ENCODE data around the gene GDF7. TPM values are rescaled to one million over a fixed set of nuclear protein-coding genes. Genes with fewer than 3 reads are reported as not detected.

The GDF7 gene
- total RNA-seq, 1 donor from 2014 or later: 0.52 TPM

DNA sequence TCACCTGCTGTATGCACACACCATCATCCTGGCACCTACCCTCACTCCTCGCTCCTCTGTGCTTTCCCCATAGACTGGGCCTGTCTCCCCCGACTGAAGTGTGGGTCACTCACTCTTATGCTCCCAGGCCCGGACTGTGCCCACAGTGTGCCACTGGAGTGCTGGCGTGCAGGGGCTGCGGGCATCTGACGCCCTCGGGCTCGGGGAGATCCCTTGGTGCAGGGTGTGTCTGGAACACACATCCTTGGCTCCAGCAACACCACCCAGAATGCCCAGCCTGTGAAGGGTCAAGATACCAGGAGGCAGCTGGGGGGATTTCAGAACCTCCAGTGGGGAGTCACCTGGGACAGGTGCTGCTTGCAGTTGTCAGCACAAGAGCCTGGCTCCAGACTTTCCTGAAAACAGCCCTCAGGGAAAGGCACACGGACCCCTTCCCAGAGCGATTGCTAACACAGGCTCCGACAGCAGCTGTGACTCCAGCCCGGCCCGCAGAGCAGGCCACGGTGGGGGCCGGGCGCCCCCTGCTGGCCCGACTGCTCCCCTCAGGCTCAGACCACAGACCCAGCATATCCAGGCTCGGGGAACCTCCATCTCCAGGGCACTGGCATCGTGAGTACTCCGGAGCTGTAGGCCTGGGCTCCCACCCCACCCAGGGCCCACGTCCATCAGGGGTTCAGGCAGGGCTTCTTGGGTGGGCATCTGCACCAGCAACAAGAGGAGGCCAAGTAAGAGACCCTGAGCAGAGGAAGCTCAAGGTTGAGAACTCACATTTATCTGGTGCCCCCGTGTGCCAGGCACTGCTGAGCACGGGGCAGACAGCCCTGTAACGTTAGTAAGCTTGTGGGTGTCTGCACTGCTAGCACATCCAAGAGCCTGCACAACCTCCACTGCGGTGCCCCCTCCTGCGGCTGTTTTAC, 24.6 kb upstream of the GDF7 start:
- no peak overlapping the region for H3K27ac ChIP-seq (ENCODE audit: low read depth, low read length)
- no peak overlapping the region for H3K4me3 ChIP-seq (ENCODE audit: low read length in 3 of 3)
- H3K4me1 ChIP-seq (ENCODE audit: control insufficient read depth in 3 of 3, insufficient read depth in 3 of 3, low read length in 3 of 3): peaks cover 7 to 22% (median 14%) of the 10 kb centered on the region in 3 donors
- H3K27me3 ChIP-seq (ENCODE audit: control insufficient read depth in 3 of 3, insufficient read depth in 3 of 3, low read length in 3 of 3): no peaks in the 10 kb centered on the region
- H3K9me3 ChIP-seq (ENCODE audit: control insufficient read depth in 3 of 3, low read length in 3 of 3): no peaks in the 10 kb centered on the region
- H3K36me3 ChIP-seq (ENCODE audit: control insufficient read depth in 3 of 3, insufficient read depth in 3 of 3, low read length in 3 of 3): peaks cover 41 to 43% (median 42%) of the 10 kb centered on the region in 3 donors
- H3K9ac ChIP-seq (ENCODE audit: low read depth in 1 of 3, low read length in 3 of 3): peak overlapping the region in 1 of 3 donors; percentile 69

DNA sequence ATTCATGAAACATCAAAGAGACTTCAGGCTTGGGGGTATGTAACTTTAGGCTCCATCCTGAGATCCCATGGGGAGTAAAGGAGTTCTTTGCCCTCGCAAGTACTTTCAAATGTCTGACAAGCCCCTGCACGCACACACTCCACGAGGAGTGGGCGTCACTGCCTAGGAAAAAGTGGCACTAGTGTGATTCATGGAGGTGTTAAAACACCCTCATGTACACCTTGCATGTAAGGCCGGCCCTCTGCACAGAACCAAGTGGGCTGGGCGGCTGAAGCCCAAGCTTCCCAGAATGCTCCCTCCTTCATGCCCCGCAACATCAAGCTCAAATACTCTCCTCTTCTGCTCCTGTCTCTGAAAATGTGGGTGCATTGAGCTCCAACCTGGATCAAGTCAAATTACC, 23.9 kb upstream of the GDF7 start:
- H3K4me3 ChIP-seq (ENCODE audit: low read length in 3 of 3): no peak overlapping the region
- no peaks in the 10 kb centered on the region for H3K27me3 ChIP-seq (ENCODE audit: control insufficient read depth in 3 of 3, insufficient read depth in 3 of 3, low read length in 3 of 3)
- peaks cover 37 to 41% (median 40%) of the 10 kb centered on the region in 3 donors for H3K36me3 ChIP-seq (ENCODE audit: control insufficient read depth in 3 of 3, insufficient read depth in 3 of 3, low read length in 3 of 3)
- no peak overlapping the region for H3K27ac ChIP-seq (ENCODE audit: low read depth, low read length)
- H3K9ac ChIP-seq (ENCODE audit: low read depth in 1 of 3, low read length in 3 of 3): no peak overlapping the region
- H3K9me3 ChIP-seq (ENCODE audit: control insufficient read depth in 3 of 3, low read length in 3 of 3): no peaks in the 10 kb centered on the region
- H3K4me1 ChIP-seq (ENCODE audit: control insufficient read depth in 3 of 3, insufficient read depth in 3 of 3, low read length in 3 of 3): peaks cover 7 to 22% (median 14%) of the 10 kb centered on the region in 3 donors

DNA sequence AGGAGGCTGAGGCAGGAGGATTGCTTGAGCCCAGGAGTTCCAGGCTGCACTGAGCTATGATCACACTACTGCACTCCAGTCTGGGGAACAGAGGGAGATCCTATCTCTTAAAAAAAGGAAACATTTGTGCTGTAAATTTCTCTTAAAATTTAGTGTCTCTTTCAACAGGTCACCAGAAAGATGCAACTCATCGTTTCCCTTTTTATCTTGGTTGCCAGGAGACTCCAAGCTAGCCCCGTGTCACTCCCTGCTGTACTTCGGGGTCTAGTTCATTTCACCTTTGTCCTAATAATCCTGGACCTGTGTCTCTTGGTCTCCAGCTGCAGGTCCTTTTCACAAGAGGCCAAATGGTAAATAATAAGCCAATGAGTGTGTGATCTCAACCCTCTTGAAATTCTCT, 23.1 kb upstream of the GDF7 start:
- peaks cover 35 to 36% (median 35%) of the 10 kb centered on the region in 3 donors for H3K36me3 ChIP-seq (ENCODE audit: control insufficient read depth in 3 of 3, insufficient read depth in 3 of 3, low read length in 3 of 3)
- no peak overlapping the region for H3K27ac ChIP-seq (ENCODE audit: low read depth, low read length)
- H3K4me1 ChIP-seq (ENCODE audit: control insufficient read depth in 3 of 3, insufficient read depth in 3 of 3, low read length in 3 of 3): peaks cover 10 to 22% (median 16%) of the 10 kb centered on the region in 3 donors
- no peaks in the 10 kb centered on the region for H3K27me3 ChIP-seq (ENCODE audit: control insufficient read depth in 3 of 3, insufficient read depth in 3 of 3, low read length in 3 of 3)
- no peak overlapping the region for H3K4me3 ChIP-seq (ENCODE audit: low read length in 3 of 3)
- H3K9ac ChIP-seq (ENCODE audit: low read depth in 1 of 3, low read length in 3 of 3): no peak overlapping the region
- H3K9me3 ChIP-seq (ENCODE audit: control insufficient read depth in 3 of 3, low read length in 3 of 3): no peaks in the 10 kb centered on the region

DNA sequence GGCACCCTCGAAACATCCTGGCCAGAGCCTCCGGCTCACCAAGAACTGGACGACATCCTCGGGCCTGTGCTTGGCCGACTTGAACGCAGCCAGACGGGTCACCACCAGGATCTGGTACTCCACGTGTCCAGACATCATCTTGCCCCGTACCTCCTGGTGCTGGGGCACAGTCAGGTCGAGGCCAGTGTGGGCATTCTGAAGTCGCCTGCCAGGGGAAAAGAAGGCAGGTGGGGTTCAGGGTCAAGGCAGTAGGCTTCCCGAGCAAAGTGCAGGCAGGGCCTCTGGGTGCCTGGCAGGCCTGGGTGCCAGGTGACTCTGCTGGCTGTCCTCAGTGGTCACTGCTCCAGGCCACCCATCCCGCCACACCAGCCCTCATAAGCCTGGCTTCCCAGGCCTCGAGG, 21.6 kb upstream of the GDF7 start:
- no peak overlapping the region for H3K27ac ChIP-seq (ENCODE audit: low read depth, low read length)

DNA sequence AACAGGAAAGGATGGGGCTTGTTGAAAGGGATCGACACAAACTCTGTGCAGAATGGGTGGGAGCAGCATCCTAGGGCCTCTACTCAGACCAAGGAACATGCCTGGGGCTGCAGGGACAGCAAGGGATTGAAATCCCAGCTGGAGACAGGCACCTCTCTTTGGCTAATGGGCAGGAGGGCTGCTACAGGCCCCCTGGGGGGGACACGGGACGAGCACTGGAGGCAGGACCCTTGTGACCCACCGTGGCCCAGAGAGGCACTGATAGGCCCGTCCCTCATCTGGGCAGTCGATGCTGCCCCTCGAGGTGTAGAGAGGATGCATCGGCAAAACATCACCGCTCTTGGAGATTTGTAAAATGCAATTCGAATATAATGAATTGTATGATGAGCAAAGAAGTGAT, 21.2 kb upstream of the GDF7 start:
- no peak overlapping the region for H3K9ac ChIP-seq (ENCODE audit: low read depth in 1 of 3, low read length in 3 of 3)
- H3K27me3 ChIP-seq (ENCODE audit: control insufficient read depth in 3 of 3, insufficient read depth in 3 of 3, low read length in 3 of 3): no peaks in the 10 kb centered on the region
- H3K4me3 ChIP-seq (ENCODE audit: low read length in 3 of 3): no peak overlapping the region
- H3K4me1 ChIP-seq (ENCODE audit: control insufficient read depth in 3 of 3, insufficient read depth in 3 of 3, low read length in 3 of 3): peaks cover 21 to 34% (median 31%) of the 10 kb centered on the region in 3 donors
- no peaks in the 10 kb centered on the region for H3K9me3 ChIP-seq (ENCODE audit: control insufficient read depth in 3 of 3, low read length in 3 of 3)
- H3K36me3 ChIP-seq (ENCODE audit: control insufficient read depth in 3 of 3, insufficient read depth in 3 of 3, low read length in 3 of 3): peaks cover 23 to 30% (median 30%) of the 10 kb centered on the region in 3 donors
- no peak overlapping the region for H3K27ac ChIP-seq (ENCODE audit: low read depth, low read length)

More for the DNA sequence above, 21.6 kb upstream of the GDF7 start:
- Histone ChIP-seq H3K36me3 (ENCODE audit: control insufficient read depth in 3 of 3, insufficient read depth in 3 of 3, low read length in 3 of 3) (peaks cover 27 to 34% (median 34%) of the 10 kb centered on the region in 3 donors), H3K9me3 (ENCODE audit: control insufficient read depth in 3 of 3, low read length in 3 of 3) (no peaks in the 10 kb centered on the region), H3K4me3 (ENCODE audit: low read length in 3 of 3) (no peak overlapping the region), H3K9ac (ENCODE audit: low read depth in 1 of 3, low read length in 3 of 3) (no peak overlapping the region), H3K4me1 (ENCODE audit: control insufficient read depth in 3 of 3, insufficient read depth in 3 of 3, low read length in 3 of 3) (peaks cover 19 to 33% (median 27%) of the 10 kb centered on the region in 3 donors), H3K27me3 (ENCODE audit: control insufficient read depth in 3 of 3, insufficient read depth in 3 of 3, low read length in 3 of 3) (no peaks in the 10 kb centered on the region)

DNA sequence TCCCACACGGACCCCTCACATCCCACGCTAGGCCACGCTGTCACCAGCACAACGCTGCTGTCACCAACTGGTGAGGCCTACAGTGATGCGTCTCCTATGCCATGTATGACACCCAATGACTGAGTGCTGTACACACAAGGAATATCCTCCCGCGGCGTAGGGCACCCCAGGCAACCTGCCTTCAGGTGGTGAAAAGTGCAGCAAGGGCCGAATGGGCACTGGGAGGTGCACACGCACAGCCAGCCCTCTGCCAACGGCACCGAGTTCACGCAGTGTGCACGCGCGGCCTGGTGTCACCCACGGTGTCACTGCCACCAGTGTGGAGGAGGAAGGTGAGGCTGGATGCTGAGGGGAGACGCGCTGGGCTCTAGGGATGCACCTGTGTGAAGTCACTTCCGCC, 20.5 kb upstream of the GDF7 start:
- Histone ChIP-seq H3K36me3 (ENCODE audit: control insufficient read depth in 3 of 3, insufficient read depth in 3 of 3, low read length in 3 of 3) (peaks cover 23 to 28% (median 27%) of the 10 kb centered on the region in 3 donors), H3K27me3 (ENCODE audit: control insufficient read depth in 3 of 3, insufficient read depth in 3 of 3, low read length in 3 of 3) (no peaks in the 10 kb centered on the region), H3K4me3 (ENCODE audit: low read length in 3 of 3) (no peak overlapping the region), H3K9me3 (ENCODE audit: control insufficient read depth in 3 of 3, low read length in 3 of 3) (no peaks in the 10 kb centered on the region), H3K4me1 (ENCODE audit: control insufficient read depth in 3 of 3, insufficient read depth in 3 of 3, low read length in 3 of 3) (peaks cover 24 to 31% (median 28%) of the 10 kb centered on the region in 3 donors), H3K9ac (ENCODE audit: low read depth in 1 of 3, low read length in 3 of 3) (peak overlapping the region in 1 of 3 donors; percentile 3), H3K27ac (ENCODE audit: low read depth, low read length) (no peak overlapping the region)

DNA sequence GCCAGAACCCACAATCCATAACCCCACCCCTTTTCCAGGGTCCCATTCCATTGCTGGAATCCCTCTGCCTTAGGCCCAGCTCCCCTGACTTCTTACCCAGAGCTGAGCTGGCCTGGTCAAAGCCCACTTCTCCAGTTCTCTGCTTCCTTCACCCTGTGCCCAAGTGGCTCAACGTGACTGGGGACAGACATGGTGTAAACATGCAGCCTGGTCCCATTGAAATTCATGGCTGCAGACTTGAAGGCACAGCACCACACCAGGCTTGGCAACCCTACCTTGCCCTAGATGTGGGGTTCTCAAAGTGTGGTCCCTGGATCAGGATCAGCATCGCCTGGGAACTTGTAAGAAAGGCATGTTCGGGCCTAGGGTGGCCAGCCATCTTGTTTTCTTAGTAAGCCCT, 19.7 kb upstream of the GDF7 start:
- Histone ChIP-seq H3K27ac (ENCODE audit: low read depth, low read length) (no peak overlapping the region), H3K9ac (ENCODE audit: low read depth in 1 of 3, low read length in 3 of 3) (no peak overlapping the region), H3K4me1 (ENCODE audit: control insufficient read depth in 3 of 3, insufficient read depth in 3 of 3, low read length in 3 of 3) (peaks cover 21 to 28% (median 23%) of the 10 kb centered on the region in 3 donors), H3K27me3 (ENCODE audit: control insufficient read depth in 3 of 3, insufficient read depth in 3 of 3, low read length in 3 of 3) (no peaks in the 10 kb centered on the region), H3K4me3 (ENCODE audit: low read length in 3 of 3) (no peak overlapping the region), H3K36me3 (ENCODE audit: control insufficient read depth in 3 of 3, insufficient read depth in 3 of 3, low read length in 3 of 3) (peaks cover 21 to 28% (median 23%) of the 10 kb centered on the region in 3 donors), H3K9me3 (ENCODE audit: control insufficient read depth in 3 of 3, low read length in 3 of 3) (no peaks in the 10 kb centered on the region)

DNA sequence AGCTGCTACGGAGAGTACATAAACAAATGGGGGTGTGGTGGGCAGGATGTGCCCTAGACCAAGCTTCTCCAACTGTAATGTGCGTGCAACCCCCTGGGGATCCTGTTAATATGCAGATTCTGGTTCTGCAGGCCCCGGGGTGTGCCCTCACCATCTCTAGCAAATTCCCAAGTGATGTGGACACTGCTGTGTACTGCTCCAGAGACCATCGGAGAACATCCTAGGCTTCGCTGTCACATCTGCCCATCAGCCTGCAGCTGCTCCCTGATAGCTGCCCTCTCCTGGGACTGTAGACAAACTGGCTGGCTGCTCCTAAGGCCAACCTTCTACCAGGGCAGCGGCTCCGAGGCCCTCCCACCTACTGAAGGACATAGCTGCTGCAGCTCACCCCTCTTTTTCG, 19.2 kb upstream of the GDF7 start:
- Histone ChIP-seq H3K4me3 (ENCODE audit: low read length in 3 of 3) (no peak overlapping the region), H3K4me1 (ENCODE audit: control insufficient read depth in 3 of 3, insufficient read depth in 3 of 3, low read length in 3 of 3) (peaks cover 20 to 23% (median 22%) of the 10 kb centered on the region in 3 donors), H3K9me3 (ENCODE audit: control insufficient read depth in 3 of 3, low read length in 3 of 3) (no peaks in the 10 kb centered on the region), H3K9ac (ENCODE audit: low read depth in 1 of 3, low read length in 3 of 3) (peak overlapping the region in 1 of 3 donors; percentile 40), H3K36me3 (ENCODE audit: control insufficient read depth in 3 of 3, insufficient read depth in 3 of 3, low read length in 3 of 3) (peaks cover 20 to 26% (median 23%) of the 10 kb centered on the region in 3 donors), H3K27ac (ENCODE audit: low read depth, low read length) (no peak overlapping the region), H3K27me3 (ENCODE audit: control insufficient read depth in 3 of 3, insufficient read depth in 3 of 3, low read length in 3 of 3) (no peaks in the 10 kb centered on the region)

DNA sequence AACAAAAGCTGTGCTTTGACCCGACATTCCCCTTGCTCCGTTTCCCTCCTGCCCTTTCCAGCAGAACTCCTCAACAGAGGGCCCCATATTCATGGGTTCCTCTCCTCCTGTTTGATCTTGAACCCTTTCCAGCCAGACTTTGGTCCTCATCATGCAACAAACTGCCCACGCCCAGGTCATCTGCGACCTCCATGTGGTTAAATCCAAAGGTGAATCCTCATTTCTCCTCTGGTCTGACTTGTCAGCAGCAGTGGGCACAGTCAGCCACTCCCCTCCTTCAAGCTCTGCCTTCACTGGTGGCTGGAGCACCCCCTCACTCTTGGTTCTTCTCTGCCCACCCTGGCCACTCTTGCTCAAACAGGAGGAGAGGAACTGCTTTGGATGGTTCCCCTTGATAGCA, 18.7 kb upstream of the GDF7 start:
- Histone ChIP-seq H3K36me3 (ENCODE audit: control insufficient read depth in 3 of 3, insufficient read depth in 3 of 3, low read length in 3 of 3) (peaks cover 17 to 23% (median 22%) of the 10 kb centered on the region in 3 donors), H3K4me3 (ENCODE audit: low read length in 3 of 3) (no peak overlapping the region), H3K9ac (ENCODE audit: low read depth in 1 of 3, low read length in 3 of 3) (peak overlapping the region in 1 of 3 donors; percentile 40), H3K27me3 (ENCODE audit: control insufficient read depth in 3 of 3, insufficient read depth in 3 of 3, low read length in 3 of 3) (no peaks in the 10 kb centered on the region), H3K4me1 (ENCODE audit: control insufficient read depth in 3 of 3, insufficient read depth in 3 of 3, low read length in 3 of 3) (peaks cover 20 to 23% (median 22%) of the 10 kb centered on the region in 3 donors), H3K27ac (ENCODE audit: low read depth, low read length) (no peak overlapping the region), H3K9me3 (ENCODE audit: control insufficient read depth in 3 of 3, low read length in 3 of 3) (no peaks in the 10 kb centered on the region)

DNA sequence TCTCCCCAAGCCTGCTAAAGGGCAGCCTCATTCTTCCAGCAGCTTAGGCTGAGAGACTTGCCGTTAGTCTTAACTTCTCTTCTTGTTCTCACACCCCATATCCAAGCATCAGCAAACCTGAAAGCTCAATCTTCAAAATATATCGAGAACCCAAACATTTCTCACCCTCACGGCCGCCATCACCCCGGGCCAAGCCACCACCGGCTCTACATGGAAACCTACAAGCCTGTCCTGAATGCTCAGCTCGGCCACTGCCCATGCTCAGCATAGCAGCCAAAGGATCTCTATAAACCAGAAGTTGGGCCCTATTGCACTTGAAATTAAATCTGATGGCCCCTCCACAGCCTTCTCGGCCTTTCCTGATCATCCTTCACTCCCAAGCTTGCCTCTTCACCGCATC, 18.1 kb upstream of the GDF7 start:
- H3K36me3 ChIP-seq (ENCODE audit: control insufficient read depth in 3 of 3, insufficient read depth in 3 of 3, low read length in 3 of 3): peaks cover 15 to 23% (median 20%) of the 10 kb centered on the region in 3 donors
- no peak overlapping the region for H3K9ac ChIP-seq (ENCODE audit: low read depth in 1 of 3, low read length in 3 of 3)
- peaks cover 20 to 23% (median 22%) of the 10 kb centered on the region in 3 donors for H3K4me1 ChIP-seq (ENCODE audit: control insufficient read depth in 3 of 3, insufficient read depth in 3 of 3, low read length in 3 of 3)
- no peak overlapping the region for H3K4me3 ChIP-seq (ENCODE audit: low read length in 3 of 3)
- H3K27ac ChIP-seq (ENCODE audit: low read depth, low read length): no peak overlapping the region
- H3K27me3 ChIP-seq (ENCODE audit: control insufficient read depth in 3 of 3, insufficient read depth in 3 of 3, low read length in 3 of 3): no peaks in the 10 kb centered on the region
- no peaks in the 10 kb centered on the region for H3K9me3 ChIP-seq (ENCODE audit: control insufficient read depth in 3 of 3, low read length in 3 of 3)
